SK-N-SH (cell line): ENCODE measurements around the gene SERPINI1. TPM values are rescaled to one million over a fixed set of nuclear protein-coding genes. Genes with fewer than 3 reads are reported as not detected.

ENCODE experiments used
- CTCF ChIA-PET: fragments of 300-600, 350-600 bp; formaldehyde crosslinking; extraction: SDS; loops from one replicate; lab custom pipeline; 2021; lab: Yijun Ruan, JAX
- POLR2A ChIA-PET: fragments of 350-600 bp; sonication (Branson Sonifier 250); formaldehyde crosslinking; extraction: SDS; loops from one replicate; lab custom pipeline; 2020; ENCODE audit warnings: antibody characterized with exemption, inconsistent platforms; lab: Yijun Ruan, JAX
- DNase-seq: peaks from one replicate; pipeline ENCODE4 v3.0.0; 2012
- H2AFZ ChIP-seq: fragments of 200-600 bp; sonication (generic); 2 replicates; pipeline ENCODE4 v1.8.1; 2016; ENCODE audit warnings: antibody characterized with exemption, mild to moderate bottlenecking, low read depth
- H3F3A ChIP-seq: fragments of 200-600 bp; sonication (generic); replicated peaks from 2 replicates; pipeline ENCODE3; 2016; ENCODE audit warnings: antibody characterized with exemption, mild to moderate bottlenecking; ENCODE audit not compliant: insufficient read depth
- H3K27ac ChIP-seq, 2 experiments: fragments of 200-500 bp in 1 of 2; fragments of 200-600 bp in 1 of 2; sonication (Bioruptor generic) in 1 of 2; sonication (generic), shearing (Covaris generic) in 1 of 2; 2 replicates each; pipeline versions ENCODE4 v1.5.1 to v1.6.1; 2014 to 2016; ENCODE audit warnings: low read depth in 2 of 2, inconsistent platforms in 1 of 2, low read length in 1 of 2, mild to moderate bottlenecking in 1 of 2, mixed read lengths in 1 of 2
- H3K27me3 ChIP-seq: fragments of 200-600 bp; sonication (generic), shearing (Covaris generic); 2 replicates; pipeline ENCODE4 v1.6.1; 2016; ENCODE audit warnings: mixed run types; ENCODE audit not compliant: insufficient read depth
- H3K36me3 ChIP-seq, 2 experiments: fragments of 200-500 bp in 1 of 2; fragments of 200-600 bp in 1 of 2; sonication (Bioruptor generic) in 1 of 2; sonication (generic) in 1 of 2; replicated peaks in 1 of 2; 2 replicates each; pipeline versions ENCODE3 to v1.5.1; 2014 to 2016; ENCODE audit warnings: low read length in 1 of 2, mild to moderate bottlenecking in 1 of 2; ENCODE audit not compliant: insufficient read depth in 2 of 2, control insufficient read depth in 1 of 2
- H3K4me1 ChIP-seq, 2 experiments: fragments of 200-500 bp in 1 of 2; fragments of 200-600 bp in 1 of 2; sonication (Bioruptor generic) in 1 of 2; sonication (generic), shearing (Covaris generic) in 1 of 2; 2 replicates each; pipeline versions ENCODE4 v1.5.1 to v1.6.1; 2014 to 2016; ENCODE audit warnings: low read depth in 1 of 2, low read length in 1 of 2, mixed run types in 1 of 2; ENCODE audit not compliant: insufficient read depth in 2 of 2, control insufficient read depth in 1 of 2
- H3K4me2 ChIP-seq: fragments of 200-600 bp; sonication (generic), shearing (Covaris generic); 2 replicates; pipeline ENCODE4 v1.6.1; 2017; ENCODE audit warnings: mixed run types
- H3K4me3 ChIP-seq, 2 experiments: fragments of 200-500 bp in 1 of 2; fragments of 200-600 bp in 1 of 2; sonication (Bioruptor generic) in 1 of 2; sonication (generic), shearing (Covaris generic) in 1 of 2; 2 replicates each; pipeline versions ENCODE4 v1.5.1 to v1.8.1; 2014 to 2016; ENCODE audit warnings: low read depth in 2 of 2, inconsistent platforms in 1 of 2, low read length in 1 of 2, mild to moderate bottlenecking in 1 of 2, mixed read lengths in 1 of 2, moderate library complexity in 1 of 2
- H3K79me2 ChIP-seq: fragments of 200-600 bp; sonication (generic); 2 replicates; pipeline ENCODE4 v1.8.1; 2017; ENCODE audit warnings: mild to moderate bottlenecking; ENCODE audit not compliant: insufficient read depth
- H3K9ac ChIP-seq: fragments of 200-600 bp; sonication (generic); 2 replicates; pipeline ENCODE4 v1.6.1; 2017; ENCODE audit warnings: mixed run types
- H3K9me2 ChIP-seq: fragments of 200-600 bp; sonication (generic); 2 replicates; pipeline ENCODE4 v1.6.1; 2017; ENCODE audit warnings: mixed run types
- H3K9me3 ChIP-seq: fragments of 200-600 bp; sonication (generic); 2 replicates; pipeline ENCODE4 v1.6.1; 2017; ENCODE audit warnings: mixed run types, mild to moderate bottlenecking, moderate library complexity
- H4K20me1 ChIP-seq: fragments of 200-600 bp; sonication (generic); 2 replicates; pipeline ENCODE4 v1.6.1; 2017; ENCODE audit warnings: mild to moderate bottlenecking, mixed run types; ENCODE audit not compliant: insufficient read depth
- CHD2 ChIP-seq: fragments of 150-350 bp; IDR thresholded peaks from 2 replicates; pipeline ENCODE4 v1.6.1; 2018; ENCODE audit warnings: low read length; ENCODE audit not compliant: partially characterized antibody
- ELF1 ChIP-seq: IDR thresholded peaks from 2 replicates; pipeline ENCODE4 v1.4.0; 2012
- EZH2phosphoT487 ChIP-seq: fragments of 200-600 bp; sonication (generic); IDR thresholded peaks from 2 replicates; pipeline ENCODE4 v1.6.1; 2017; ENCODE audit warnings: low read depth, mixed run types, mild to moderate bottlenecking, antibody characterized with exemption, moderate library complexity, borderline replicate concordance
- FOSL2 ChIP-seq: IDR thresholded peaks from 2 replicates; pipeline ENCODE4 v1.4.0; 2012; ENCODE audit warnings: low read depth, mild to moderate bottlenecking, moderate library complexity, borderline replicate concordance
- FOXM1 ChIP-seq: IDR thresholded peaks from 2 replicates; pipeline ENCODE4 v1.4.0; 2012; ENCODE audit warnings: low read depth, mild to moderate bottlenecking
- GATA2 ChIP-seq: sonication (generic); formaldehyde crosslinking; IDR thresholded peaks from 2 replicates; pipeline ENCODE4 v1.5.0; 2020; ENCODE audit warnings: mild to moderate bottlenecking, missing genetic modification reagents
- JUND ChIP-seq: IDR thresholded peaks from 2 replicates; pipeline ENCODE4 v1.4.0; 2012
- MEF2A ChIP-seq: IDR thresholded peaks from 2 replicates; pipeline ENCODE4 v1.4.0; 2012; ENCODE audit warnings: low read depth, borderline replicate concordance
- MXI1 ChIP-seq: IDR thresholded peaks from 2 replicates; pipeline ENCODE4 v1.6.1; 2012; ENCODE audit warnings: mild to moderate bottlenecking, low read depth, low read length, improper control_type of control experiment
- RAD21 ChIP-seq: IDR thresholded peaks from 2 replicates; pipeline ENCODE4 v1.6.1; 2012; ENCODE audit warnings: mild to moderate bottlenecking, low read length
- RCOR1 ChIP-seq: fragments of 150-350 bp; IDR thresholded peaks from 2 replicates; pipeline ENCODE4 v1.6.1; 2017; ENCODE audit warnings: antibody characterized with exemption, low read length
- TCF12 ChIP-seq: IDR thresholded peaks from 2 replicates; pipeline ENCODE4 v1.4.0; 2012
- WGBS: methylation state at CpG from one replicate; pipeline ENCODE4 v1.1.6; 2017; ENCODE audit warnings: low lambda C conversion rate; 5-methylcytosine and 5-hydroxymethylcytosine counted together
- polyA plus RNA-seq, 3 experiments: library from polyadenylated mRNA; depleted of rRNA; stranded (reverse); fragments of >200 nt; gene quantifications; 2 replicates each; pipeline ENCODE4 v1.2.3, GENCODE V29; 2012
- TF ChIP-seq, protein P1 (sequence below): fragments of 200-600 bp; sonication (generic); IDR thresholded peaks from 2 replicates; pipeline ENCODE4 v1.6.1; 2017; ENCODE audit warnings: antibody characterized with exemption, mild to moderate bottlenecking, moderate library complexity
- TF ChIP-seq, protein P2 (sequence below): fragments of 150-350 bp; IDR thresholded peaks from 2 replicates; pipeline ENCODE4 v1.6.1; 2016; ENCODE audit warnings: mild to moderate bottlenecking, low read depth, low read length
- TF ChIP-seq, protein P3 (sequence below): IDR thresholded peaks from 2 replicates; pipeline ENCODE4 v1.4.0; 2012; ENCODE audit warnings: low read depth
- TF ChIP-seq, protein P4 (sequence below): IDR thresholded peaks from 2 replicates; pipeline ENCODE4 v1.4.0; 2012; ENCODE audit warnings: low read depth, borderline replicate concordance
- TF ChIP-seq, protein P5 (sequence below): IDR thresholded peaks from 2 replicates; pipeline ENCODE4 v1.6.1; 2012; ENCODE audit warnings: mild to moderate bottlenecking, low read depth, low read length, moderate library complexity
- TF ChIP-seq, protein P6 (sequence below): IDR thresholded peaks from 2 replicates; pipeline ENCODE4 v1.4.0; 2012; ENCODE audit warnings: low read depth, borderline replicate concordance

The SERPINI1 gene
- polyA plus RNA-seq, 1 of the 3 experiments (the other 2 are of a cell fraction): 1.9 TPM

DNA sequence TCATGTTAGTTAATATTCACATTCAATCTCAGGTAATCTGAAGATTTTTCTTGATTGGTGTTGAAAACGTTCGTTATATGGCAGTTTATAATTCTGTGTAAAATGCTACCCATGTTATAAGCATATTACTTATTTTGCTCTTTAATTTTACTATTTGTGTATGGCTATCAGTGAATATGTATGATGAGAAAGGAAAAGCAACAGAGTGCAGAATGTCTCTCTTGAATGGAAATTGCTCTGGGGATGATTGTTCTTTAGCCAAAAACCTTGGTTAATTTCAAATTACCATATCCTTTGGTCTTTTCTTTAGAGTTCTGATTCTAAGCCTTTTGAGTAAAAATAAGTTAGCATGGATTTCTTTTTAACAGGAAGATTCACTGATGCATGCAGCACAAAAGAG, 2.5 kb downstream of the SERPINI1 start:
- no peak overlapping the region for H3K4me2 ChIP-seq
- H3F3A ChIP-seq: peaks cover 3% of the 10 kb centered on the region
- TF ChIP-seq, protein P1, sequence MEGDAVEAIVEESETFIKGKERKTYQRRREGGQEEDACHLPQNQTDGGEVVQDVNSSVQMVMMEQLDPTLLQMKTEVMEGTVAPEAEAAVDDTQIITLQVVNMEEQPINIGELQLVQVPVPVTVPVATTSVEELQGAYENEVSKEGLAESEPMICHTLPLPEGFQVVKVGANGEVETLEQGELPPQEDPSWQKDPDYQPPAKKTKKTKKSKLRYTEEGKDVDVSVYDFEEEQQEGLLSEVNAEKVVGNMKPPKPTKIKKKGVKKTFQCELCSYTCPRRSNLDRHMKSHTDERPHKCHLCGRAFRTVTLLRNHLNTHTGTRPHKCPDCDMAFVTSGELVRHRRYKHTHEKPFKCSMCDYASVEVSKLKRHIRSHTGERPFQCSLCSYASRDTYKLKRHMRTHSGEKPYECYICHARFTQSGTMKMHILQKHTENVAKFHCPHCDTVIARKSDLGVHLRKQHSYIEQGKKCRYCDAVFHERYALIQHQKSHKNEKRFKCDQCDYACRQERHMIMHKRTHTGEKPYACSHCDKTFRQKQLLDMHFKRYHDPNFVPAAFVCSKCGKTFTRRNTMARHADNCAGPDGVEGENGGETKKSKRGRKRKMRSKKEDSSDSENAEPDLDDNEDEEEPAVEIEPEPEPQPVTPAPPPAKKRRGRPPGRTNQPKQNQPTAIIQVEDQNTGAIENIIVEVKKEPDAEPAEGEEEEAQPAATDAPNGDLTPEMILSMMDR: no peak
- no peak for TF ChIP-seq GATA2
- no peak for TF ChIP-seq EZH2phosphoT487
- POLR2A ChIA-PET: no interaction called here
- H3K36me3 ChIP-seq: no peaks in the 10 kb centered on the region
- WGBS: 73% methylated on average over 2 of the region's 2 CpGs
- H3K9me3 ChIP-seq: no peaks in the 10 kb centered on the region
- H3K9me2 ChIP-seq: no peaks in the 10 kb centered on the region
- H3K4me1 ChIP-seq: peaks cover 7 to 9% of the 10 kb centered on the region in 2 experiments; a peak in 2 of 4 replicates
- CTCF ChIA-PET: no interaction called here
- H3K9ac ChIP-seq: no peak overlapping the region
- no peak overlapping the region for H2AFZ ChIP-seq
- peaks cover 4% of the 10 kb centered on the region; the same call in 1 of the 2 replicates for H4K20me1 ChIP-seq
- H3K27me3 ChIP-seq: no peaks in the 10 kb centered on the region
- no peak overlapping the region for H3K27ac ChIP-seq
- no peak overlapping the region for H3K4me3 ChIP-seq
- H3K79me2 ChIP-seq: peaks cover 15% of the 10 kb centered on the region
- DNase-seq: no peak

DNA sequence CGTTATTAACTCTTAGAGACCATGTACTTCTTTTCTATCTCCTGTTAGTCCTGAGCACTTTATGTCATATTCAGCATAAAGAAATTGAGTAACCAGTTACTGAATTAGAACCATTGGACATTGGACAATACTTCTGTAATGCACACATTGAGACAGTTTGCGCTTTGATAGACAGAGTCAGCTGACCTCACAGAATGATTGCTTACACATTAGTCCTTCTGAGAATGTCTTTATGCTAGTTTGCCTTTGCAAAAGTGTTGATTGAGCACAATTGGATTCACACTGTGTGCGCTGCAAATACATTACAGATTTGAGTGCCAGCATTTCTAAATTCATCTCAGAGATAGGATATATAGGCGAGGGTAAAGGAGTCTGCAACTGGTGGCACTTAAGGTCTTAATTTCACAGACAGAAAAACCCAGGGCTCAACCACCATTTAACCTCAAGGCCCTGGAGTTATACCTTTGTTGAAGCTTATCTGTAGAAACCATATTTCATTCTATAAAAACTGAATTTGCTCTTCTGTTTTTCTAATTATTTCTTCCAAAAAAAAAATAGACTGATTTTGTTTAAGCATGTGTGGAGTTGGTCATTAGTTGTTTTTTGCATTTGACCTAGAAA, 3.8 kb downstream of the SERPINI1 start:
- Histone ChIP-seq H3K4me1 (no peaks in the 10 kb centered on the region; a peak in 1 of 4 replicates), H3K27me3 (no peaks in the 10 kb centered on the region), H3K4me3 (no peak overlapping the region), H3K79me2 (peaks cover 2% of the 10 kb centered on the region; the same call in 1 of the 2 replicates), H3F3A (no peaks in the 10 kb centered on the region), H3K9ac (no peak overlapping the region), H3K9me2 (no peaks in the 10 kb centered on the region), H3K9me3 (no peaks in the 10 kb centered on the region), H2AFZ (no peak overlapping the region), H3K4me2 (no peak overlapping the region), H3K36me3 (no peaks in the 10 kb centered on the region), H3K27ac (no peak overlapping the region), H4K20me1 (no peaks in the 10 kb centered on the region)
- DNase-seq: no peak
- 94% methylated on average over 4 of the region's 4 CpGs for WGBS
- ChIA-PET CTCF (interaction anchor here (1.4 to 3.8 kb wide), 3 partner anchors 11 to 48 kb away, joined by 3 to 19 read pairs (median 15); no protein-coding TSS in a partner anchor), POLR2A (no interaction called here)
- TF ChIP-seq ELF1 (no peak), RAD21 (no peak), FOSL2 (no peak), FOXM1 (no peak), RCOR1 (no peak), JUND (no peak), TCF12 (no peak), MEF2A (no peak), EZH2phosphoT487 (no peak), MXI1 (no peak), CHD2 (no peak)
- TF ChIP-seq, protein P2, sequence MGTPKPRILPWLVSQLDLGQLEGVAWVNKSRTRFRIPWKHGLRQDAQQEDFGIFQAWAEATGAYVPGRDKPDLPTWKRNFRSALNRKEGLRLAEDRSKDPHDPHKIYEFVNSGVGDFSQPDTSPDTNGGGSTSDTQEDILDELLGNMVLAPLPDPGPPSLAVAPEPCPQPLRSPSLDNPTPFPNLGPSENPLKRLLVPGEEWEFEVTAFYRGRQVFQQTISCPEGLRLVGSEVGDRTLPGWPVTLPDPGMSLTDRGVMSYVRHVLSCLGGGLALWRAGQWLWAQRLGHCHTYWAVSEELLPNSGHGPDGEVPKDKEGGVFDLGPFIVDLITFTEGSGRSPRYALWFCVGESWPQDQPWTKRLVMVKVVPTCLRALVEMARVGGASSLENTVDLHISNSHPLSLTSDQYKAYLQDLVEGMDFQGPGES: no peak
- TF ChIP-seq, protein P3, sequence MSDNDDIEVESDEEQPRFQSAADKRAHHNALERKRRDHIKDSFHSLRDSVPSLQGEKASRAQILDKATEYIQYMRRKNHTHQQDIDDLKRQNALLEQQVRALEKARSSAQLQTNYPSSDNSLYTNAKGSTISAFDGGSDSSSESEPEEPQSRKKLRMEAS: no peak
- TF ChIP-seq, protein P4, sequence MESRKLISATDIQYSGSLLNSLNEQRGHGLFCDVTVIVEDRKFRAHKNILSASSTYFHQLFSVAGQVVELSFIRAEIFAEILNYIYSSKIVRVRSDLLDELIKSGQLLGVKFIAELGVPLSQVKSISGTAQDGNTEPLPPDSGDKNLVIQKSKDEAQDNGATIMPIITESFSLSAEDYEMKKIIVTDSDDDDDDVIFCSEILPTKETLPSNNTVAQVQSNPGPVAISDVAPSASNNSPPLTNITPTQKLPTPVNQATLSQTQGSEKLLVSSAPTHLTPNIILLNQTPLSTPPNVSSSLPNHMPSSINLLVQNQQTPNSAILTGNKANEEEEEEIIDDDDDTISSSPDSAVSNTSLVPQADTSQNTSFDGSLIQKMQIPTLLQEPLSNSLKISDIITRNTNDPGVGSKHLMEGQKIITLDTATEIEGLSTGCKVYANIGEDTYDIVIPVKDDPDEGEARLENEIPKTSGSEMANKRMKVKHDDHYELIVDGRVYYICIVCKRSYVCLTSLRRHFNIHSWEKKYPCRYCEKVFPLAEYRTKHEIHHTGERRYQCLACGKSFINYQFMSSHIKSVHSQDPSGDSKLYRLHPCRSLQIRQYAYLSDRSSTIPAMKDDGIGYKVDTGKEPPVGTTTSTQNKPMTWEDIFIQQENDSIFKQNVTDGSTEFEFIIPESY: no peak
- TF ChIP-seq, protein P5, sequence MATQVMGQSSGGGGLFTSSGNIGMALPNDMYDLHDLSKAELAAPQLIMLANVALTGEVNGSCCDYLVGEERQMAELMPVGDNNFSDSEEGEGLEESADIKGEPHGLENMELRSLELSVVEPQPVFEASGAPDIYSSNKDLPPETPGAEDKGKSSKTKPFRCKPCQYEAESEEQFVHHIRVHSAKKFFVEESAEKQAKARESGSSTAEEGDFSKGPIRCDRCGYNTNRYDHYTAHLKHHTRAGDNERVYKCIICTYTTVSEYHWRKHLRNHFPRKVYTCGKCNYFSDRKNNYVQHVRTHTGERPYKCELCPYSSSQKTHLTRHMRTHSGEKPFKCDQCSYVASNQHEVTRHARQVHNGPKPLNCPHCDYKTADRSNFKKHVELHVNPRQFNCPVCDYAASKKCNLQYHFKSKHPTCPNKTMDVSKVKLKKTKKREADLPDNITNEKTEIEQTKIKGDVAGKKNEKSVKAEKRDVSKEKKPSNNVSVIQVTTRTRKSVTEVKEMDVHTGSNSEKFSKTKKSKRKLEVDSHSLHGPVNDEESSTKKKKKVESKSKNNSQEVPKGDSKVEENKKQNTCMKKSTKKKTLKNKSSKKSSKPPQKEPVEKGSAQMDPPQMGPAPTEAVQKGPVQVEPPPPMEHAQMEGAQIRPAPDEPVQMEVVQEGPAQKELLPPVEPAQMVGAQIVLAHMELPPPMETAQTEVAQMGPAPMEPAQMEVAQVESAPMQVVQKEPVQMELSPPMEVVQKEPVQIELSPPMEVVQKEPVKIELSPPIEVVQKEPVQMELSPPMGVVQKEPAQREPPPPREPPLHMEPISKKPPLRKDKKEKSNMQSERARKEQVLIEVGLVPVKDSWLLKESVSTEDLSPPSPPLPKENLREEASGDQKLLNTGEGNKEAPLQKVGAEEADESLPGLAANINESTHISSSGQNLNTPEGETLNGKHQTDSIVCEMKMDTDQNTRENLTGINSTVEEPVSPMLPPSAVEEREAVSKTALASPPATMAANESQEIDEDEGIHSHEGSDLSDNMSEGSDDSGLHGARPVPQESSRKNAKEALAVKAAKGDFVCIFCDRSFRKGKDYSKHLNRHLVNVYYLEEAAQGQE: no peak
- TF ChIP-seq, protein P6, sequence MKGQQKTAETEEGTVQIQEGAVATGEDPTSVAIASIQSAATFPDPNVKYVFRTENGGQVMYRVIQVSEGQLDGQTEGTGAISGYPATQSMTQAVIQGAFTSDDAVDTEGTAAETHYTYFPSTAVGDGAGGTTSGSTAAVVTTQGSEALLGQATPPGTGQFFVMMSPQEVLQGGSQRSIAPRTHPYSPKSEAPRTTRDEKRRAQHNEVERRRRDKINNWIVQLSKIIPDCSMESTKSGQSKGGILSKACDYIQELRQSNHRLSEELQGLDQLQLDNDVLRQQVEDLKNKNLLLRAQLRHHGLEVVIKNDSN: no peak
